SH-SY5Y (cell line): Measurements from ENCODE around the gene ADAMTSL4.

ENCODE experiments used
- GATA2 ChIP-seq: IDR thresholded peaks from 2 replicates; pipeline ENCODE4 v1.6.1; 2011; ENCODE audit warnings: mild to moderate bottlenecking, low read depth, low read length
- GATA3 ChIP-seq: IDR thresholded peaks from 2 replicates; pipeline ENCODE4 v1.6.1; 2011; ENCODE audit warnings: low read depth, mild to moderate bottlenecking, low read length, moderate library complexity

DNA sequence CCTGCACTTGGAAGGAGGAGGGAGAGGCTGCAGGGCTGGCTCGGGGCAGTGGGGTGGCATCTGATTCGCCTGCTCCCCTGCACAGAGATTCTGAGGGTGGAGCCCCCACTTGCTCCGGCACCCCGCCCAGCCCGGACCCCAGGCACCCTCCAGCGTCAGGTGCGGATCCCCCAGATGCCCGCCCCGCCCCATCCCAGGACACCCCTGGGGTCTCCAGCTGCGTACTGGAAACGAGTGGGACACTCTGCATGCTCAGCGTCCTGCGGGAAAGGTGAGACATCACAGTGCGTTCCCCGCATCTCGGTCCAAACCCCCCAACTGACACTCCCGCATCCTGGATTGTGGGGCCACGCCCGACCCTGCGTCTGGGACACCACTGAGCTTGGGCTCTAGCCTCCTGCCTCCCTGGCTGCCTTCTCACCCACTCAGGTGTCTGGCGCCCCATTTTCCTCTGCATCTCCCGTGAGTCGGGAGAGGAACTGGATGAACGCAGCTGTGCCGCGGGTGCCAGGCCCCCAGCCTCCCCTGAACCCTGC, 7.9 kb downstream of the ADAMTSL4 start:
- TF ChIP-seq GATA3: no peak
- no peak for TF ChIP-seq GATA2
